K562 (cell line): ENCODE results near the gene RNF114. TPM values are rescaled to one million over a fixed set of nuclear protein-coding genes. Genes with fewer than 3 reads are reported as not detected.
A peak's percentile ranks its signal among the peaks of the same experiment; 100 is the strongest.

Experiments
- ARID1B ChIP-seq: fragments of 450-650 bp; IDR thresholded peaks from 2 replicates; pipeline ENCODE4 v1.6.1; 2016; ENCODE audit warnings: antibody characterized with exemption, mild to moderate bottlenecking, inconsistent platforms
- CCNT2 ChIP-seq: IDR thresholded peaks from 2 replicates; pipeline ENCODE4 v1.6.1; 2011; ENCODE audit warnings: borderline replicate concordance, low read depth, mild to moderate bottlenecking, moderate library complexity, mixed read lengths, low read length; ENCODE audit not compliant: insufficient read length; ENCODE audit errors: extremely low read depth
- CREB3L1 ChIP-seq: fragments of 450-650 bp; IDR thresholded peaks from 2 replicates; pipeline ENCODE4 v1.6.1; 2014; ENCODE audit warnings: low read depth, mild to moderate bottlenecking, moderate library complexity, borderline replicate concordance
- DMBX1 ChIP-seq: fragments of 250-450 bp; sonication (Bioruptor Pico); IDR thresholded peaks from 2 replicates; pipeline ENCODE4 v1.8.0; 2022; ENCODE audit warnings: inconsistent platforms, mild to moderate bottlenecking, moderate library complexity, borderline replicate concordance
- E2F4 ChIP-seq: sonication (generic); formaldehyde crosslinking; IDR thresholded peaks from 2 replicates; pipeline ENCODE4 v1.8.0; 2022; ENCODE audit warnings: mild to moderate bottlenecking, low read depth, missing genetic modification reagents
- EP300 ChIP-seq: IDR thresholded peaks from 2 replicates; pipeline ENCODE4 v1.6.1; 2012; ENCODE audit warnings: low read length, improper control_type of control experiment
- GABPB1 ChIP-seq: sonication (generic); formaldehyde crosslinking; IDR thresholded peaks from 2 replicates; pipeline ENCODE4 v1.8.0; 2022; ENCODE audit warnings: mild to moderate bottlenecking, missing genetic modification reagents
- HNRNPH1 ChIP-seq: fragments of 200-400 bp; formaldehyde crosslinking; optimal IDR thresholded peaks from 2 replicates; pipeline ENCODE3; 2017; ENCODE audit warnings: low read depth, mild to moderate bottlenecking, low read length, moderate library complexity
- JUN ChIP-seq, 2 experiments: sonication (generic) in 1 of 2; formaldehyde crosslinking in 1 of 2; IDR thresholded peaks; 2 replicates each; pipeline versions ENCODE4 v1.6.1 to v1.8.0; 2012 to 2022; ENCODE audit warnings: borderline replicate concordance in 2 of 2, mild to moderate bottlenecking in 2 of 2, improper control_type of control experiment in 1 of 2, low read depth in 1 of 2, low read length in 1 of 2, missing genetic modification reagents in 1 of 2
- RCOR1 ChIP-seq, 2 experiments: IDR thresholded peaks; 2 replicates each; pipeline ENCODE4 v1.6.1; 2012; ENCODE audit warnings: low read depth in 2 of 2, low read length in 2 of 2, borderline replicate concordance in 1 of 2, improper control_type of control experiment in 1 of 2
- STAT5A ChIP-seq: IDR thresholded peaks from 2 replicates; pipeline ENCODE4 v1.6.1; 2012; ENCODE audit warnings: low read length, inconsistent platforms, borderline replicate concordance
- UBTF ChIP-seq, 2 experiments: IDR thresholded peaks; 2 replicates each; pipeline ENCODE4 v1.6.1; 2012; ENCODE audit warnings: improper control_type of control experiment in 2 of 2, low read depth in 2 of 2, low read length in 2 of 2, borderline replicate concordance in 1 of 2
- XRCC3 ChIP-seq: fragments of 450-650 bp; IDR thresholded peaks from 2 replicates; pipeline ENCODE4 v1.6.1; 2017; ENCODE audit warnings: mild to moderate bottlenecking, moderate library complexity
- ZBTB9 ChIP-seq: fragments of 450-650 bp; formaldehyde crosslinking; IDR thresholded peaks from 2 replicates; pipeline ENCODE4 v1.4.0; 2020; ENCODE audit warnings: mild to moderate bottlenecking, moderate library complexity
- ZC3H8 ChIP-seq: fragments of 450-650 bp; IDR thresholded peaks from 2 replicates; pipeline ENCODE4 v1.6.1; 2017
- ZFP91 ChIP-seq: sonication (generic); formaldehyde crosslinking; IDR thresholded peaks from 2 replicates; pipeline ENCODE4 v1.8.0; 2022; ENCODE audit warnings: mild to moderate bottlenecking, missing genetic modification reagents
- ZNF445 ChIP-seq: fragments of 250-450 bp; sonication (Bioruptor Pico); IDR thresholded peaks from 2 replicates; pipeline ENCODE4 v1.4.0; 2020; ENCODE audit warnings: low read depth, mild to moderate bottlenecking, moderate library complexity
- ZZZ3 ChIP-seq: fragments of 450-650 bp; IDR thresholded peaks from 2 replicates; pipeline ENCODE4 v1.6.1; 2016; ENCODE audit warnings: antibody characterized with exemption, mild to moderate bottlenecking, moderate library complexity
- polyA plus RNA-seq, 8 experiments: library from polyadenylated mRNA; depleted of rRNA in 4 of 8; stranded (reverse) in 5 of 8; unstranded in 3 of 8; fragments of >200 nt; fragmentation: Nextera tagmentation in 2 of 8; fragmentation: Illumina TruSeq in 1 of 8; extraction: Ambion mirVana in 2 of 8; extraction: Trizol in 1 of 8; gene quantifications; 2 replicates each; pipeline versions ENCODE4 v1.2.1 to v1.2.3, GENCODE V29; 2011 to 2014; ENCODE audit warnings: inconsistent platforms in 1 of 8, missing spikeins in 1 of 8
- total RNA-seq, 7 experiments: library from RNA; depleted of rRNA in 6 of 7; stranded (reverse); fragments of >200 nt in 6 of 7; fragmentation: Illumina TruSeq in 2 of 7; extraction: Trizol in 2 of 7; gene quantifications; 2 replicates each; pipeline versions ENCODE4 v1.2.1 to v1.2.3, GENCODE V29; 2011 to 2021; ENCODE audit warnings: low replicate concordance in 1 of 7

The RNF114 gene
- total and polyA plus RNA-seq, 9 of the 15 experiments (the other 6 are each of a cell fraction or from before 2014, with no cell fraction given), result 38.6 to 111 (median 62.6) TPM

- TF ChIP-seq UBTF (IDR thresholded peaks at IDR 0.05; ENCODE audit: borderline replicate concordance in 1 of 2, low read depth in 2 of 2, low read length in 2 of 2) (no peak), GABPB1 (CRISPR knock-in tag) (no peak), ZNF445 (CRISPR knock-in tag) (no peak), ZC3H8 (no peak), HNRNPH1 (no peak), CCNT2 (peak; percentile 17), DMBX1 (CRISPR knock-in tag) (no peak), RCOR1 (IDR thresholded peaks at IDR 0.05; ENCODE audit: borderline replicate concordance in 1 of 2, low read depth in 2 of 2, low read length in 2 of 2) (0 out of 4 replicates have a peak, but pooled peaks have one; percentile 13 to 36), ZFP91 (CRISPR knock-in tag) (no peak), E2F4 (CRISPR knock-in tag) (no peak), ARID1B (peak; percentile 80), CREB3L1 (no peak; the same call in 1 of the 2 replicates), ZBTB9 (CRISPR knock-in tag) (no peak), STAT5A (peak; percentile 86), EP300 (peak; percentile 52; the same call in 1 of the 2 replicates), JUN (IDR thresholded peaks at IDR 0.05; ENCODE audit: borderline replicate concordance, low read depth, low read length) (peak; percentile 77; the same call in 1 of the 2 replicates), JUN (CRISPR knock-in tag; IDR thresholded peaks at IDR 0.05; ENCODE audit: borderline replicate concordance) (no peak), ZZZ3 (no peak), XRCC3 (no peak)
These were observed 19.8 kb upstream of the RNF114 start (continued) for GRCh38 chr20:49916146-49917002.
